ENCODE data around the gene MYRIP.

Gene MYRIP

DNA sequence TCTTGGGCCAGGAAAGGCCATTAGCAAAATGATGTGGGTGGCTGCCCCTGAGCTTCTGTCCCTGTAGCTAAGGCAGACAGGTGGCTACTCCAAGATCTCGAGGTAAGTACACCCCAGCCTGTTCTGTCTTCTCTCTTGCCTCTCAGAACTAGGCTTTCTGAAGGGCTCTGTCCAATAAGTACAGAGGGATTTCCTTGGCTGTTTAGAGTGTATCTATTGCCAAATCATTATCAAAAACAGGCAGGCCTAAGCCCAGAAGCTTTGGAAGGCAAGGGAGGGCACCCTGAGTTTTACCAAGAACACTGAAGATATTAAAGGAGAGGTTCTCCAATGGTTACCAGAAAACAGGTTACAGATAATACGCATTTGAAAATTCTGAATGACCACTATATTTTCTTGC lies 156.6 kb downstream of the MYRIP start:
- DNase-seq (ENCODE audit: low read depth, low spot score), result no peak
- no peak overlapping the region for H3K9ac ChIP-seq (ENCODE audit: insufficient read length, low read depth)
- no peaks in the 10 kb centered on the region for H3K9me3 ChIP-seq (ENCODE audit: insufficient read depth, low read length)
- TF ChIP-seq YY1 (IDR thresholded peaks at IDR 0.05; ENCODE audit: insufficient read depth, insufficient read length) (no peak), SUZ12 (IDR thresholded peaks at IDR 0.05; ENCODE audit: extremely low read depth, insufficient read depth, insufficient read length) (no peak), ZNF274 (IDR thresholded peaks at IDR 0.05; ENCODE audit: low read depth, low read length) (no peak)
- H3K4me3 ChIP-seq (ENCODE audit: insufficient read length, low read depth), result no peak overlapping the region
- H3K36me3 ChIP-seq (ENCODE audit: insufficient read depth, insufficient read length, low read length), result no peaks in the 10 kb centered on the region
- no peaks in the 10 kb centered on the region for H3K27me3 ChIP-seq (ENCODE audit: insufficient read depth, insufficient read length)
- no peaks in the 10 kb centered on the region for H3K4me1 ChIP-seq (ENCODE audit: insufficient read depth, insufficient read length)

DNA sequence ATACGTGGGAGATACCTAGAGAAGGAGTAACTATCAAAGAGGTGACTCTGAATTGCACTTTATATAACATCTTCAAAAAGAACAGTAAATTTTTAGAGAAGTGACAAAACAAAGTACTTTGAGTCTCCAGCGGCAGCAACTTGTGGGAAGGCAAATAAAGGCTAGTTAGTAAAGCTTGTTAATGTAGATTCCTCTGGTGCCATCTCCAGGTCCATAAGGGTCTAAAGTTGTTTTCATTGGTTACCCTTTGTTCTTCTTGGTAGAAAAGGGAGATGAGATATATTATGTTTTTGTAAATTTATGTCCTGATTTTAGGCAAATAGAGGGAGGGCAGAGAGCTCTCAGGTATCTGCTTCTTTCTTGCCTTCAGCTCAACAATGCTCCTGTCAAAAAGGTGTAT lies 161.6 kb downstream of the MYRIP start:
- no peak for TF ChIP-seq ZNF274 (IDR thresholded peaks at IDR 0.05; ENCODE audit: low read depth, low read length)
- no peak for TF ChIP-seq SUZ12 (IDR thresholded peaks at IDR 0.05; ENCODE audit: extremely low read depth, insufficient read depth, insufficient read length)
- TF ChIP-seq YY1 (IDR thresholded peaks at IDR 0.05; ENCODE audit: insufficient read depth, insufficient read length), result no peak
- no peak for DNase-seq (ENCODE audit: low read depth, low spot score)
- Histone ChIP-seq H3K9me3 (ENCODE audit: insufficient read depth, low read length) (no peaks in the 10 kb centered on the region), H3K9ac (ENCODE audit: insufficient read length, low read depth) (no peak overlapping the region), H3K4me3 (ENCODE audit: insufficient read length, low read depth) (no peak overlapping the region), H3K4me1 (ENCODE audit: insufficient read depth, insufficient read length) (no peaks in the 10 kb centered on the region), H3K27me3 (ENCODE audit: insufficient read depth, insufficient read length) (no peaks in the 10 kb centered on the region), H3K36me3 (ENCODE audit: insufficient read depth, insufficient read length, low read length) (no peaks in the 10 kb centered on the region)

DNA sequence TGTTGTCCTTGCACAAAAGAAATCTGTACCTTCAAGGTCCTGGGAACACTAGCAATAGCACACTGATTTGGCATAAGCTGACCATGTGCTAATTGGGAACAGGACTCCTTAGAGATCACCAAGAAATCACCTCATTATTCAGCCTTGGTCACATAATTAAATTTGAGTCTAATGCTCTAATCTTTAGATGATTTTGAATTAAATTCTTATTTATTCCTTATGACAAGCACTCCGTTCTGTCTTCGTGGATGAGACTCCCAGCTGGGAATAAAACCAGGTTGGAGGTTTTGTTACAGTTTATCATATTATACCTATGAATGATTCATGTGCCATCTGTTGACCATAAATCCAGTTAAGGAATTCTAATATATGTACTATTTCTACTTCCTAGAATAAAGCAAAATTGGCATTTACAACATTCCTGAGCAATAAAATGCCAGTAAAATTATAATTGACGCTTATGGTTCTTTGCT lies 162.2 kb downstream of the MYRIP start:
- DNase-seq (ENCODE audit: low read depth, low spot score), result no peak
- no peaks in the 10 kb centered on the region for H3K27me3 ChIP-seq (ENCODE audit: insufficient read depth, insufficient read length)
- TF ChIP-seq SUZ12 (IDR thresholded peaks at IDR 0.05; ENCODE audit: extremely low read depth, insufficient read depth, insufficient read length) (no peak), ZNF274 (IDR thresholded peaks at IDR 0.05; ENCODE audit: low read depth, low read length) (no peak), YY1 (IDR thresholded peaks at IDR 0.05; ENCODE audit: insufficient read depth, insufficient read length) (no peak)
- H3K4me1 ChIP-seq (ENCODE audit: insufficient read depth, insufficient read length), result no peaks in the 10 kb centered on the region
- no peak overlapping the region for H3K4me3 ChIP-seq (ENCODE audit: insufficient read length, low read depth)
- no peak overlapping the region for H3K9ac ChIP-seq (ENCODE audit: insufficient read length, low read depth)
- no peaks in the 10 kb centered on the region for H3K9me3 ChIP-seq (ENCODE audit: insufficient read depth, low read length)
- no peaks in the 10 kb centered on the region for H3K36me3 ChIP-seq (ENCODE audit: insufficient read depth, insufficient read length, low read length)

DNA sequence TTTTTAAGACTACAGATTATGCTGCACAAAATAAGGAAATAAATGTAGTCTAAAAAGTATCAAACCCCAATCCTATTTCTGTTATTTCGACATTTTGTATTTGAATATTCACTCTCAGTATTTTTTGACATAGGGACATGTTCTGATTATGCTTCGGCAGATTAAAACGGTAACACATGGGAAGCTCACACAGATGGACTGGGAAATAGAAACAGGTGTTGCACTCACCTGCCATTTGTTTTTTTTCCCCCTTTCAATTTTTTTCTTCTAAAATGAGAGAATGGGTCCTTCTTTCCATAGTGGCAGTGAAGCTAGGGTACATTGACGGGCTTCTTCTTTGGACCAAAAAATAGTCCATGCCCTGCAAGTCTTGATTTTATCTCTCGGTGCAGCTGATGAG lies 163.1 kb downstream of the MYRIP start:
- no peak for TF ChIP-seq SUZ12 (IDR thresholded peaks at IDR 0.05; ENCODE audit: extremely low read depth, insufficient read depth, insufficient read length)
- Histone ChIP-seq H3K36me3 (ENCODE audit: insufficient read depth, insufficient read length, low read length) (no peaks in the 10 kb centered on the region), H3K27me3 (ENCODE audit: insufficient read depth, insufficient read length) (no peaks in the 10 kb centered on the region), H3K9me3 (ENCODE audit: insufficient read depth, low read length) (no peaks in the 10 kb centered on the region), H3K9ac (ENCODE audit: insufficient read length, low read depth) (no peak overlapping the region), H3K4me1 (ENCODE audit: insufficient read depth, insufficient read length) (no peaks in the 10 kb centered on the region), H3K4me3 (ENCODE audit: insufficient read length, low read depth) (no peak overlapping the region)
- DNase-seq (ENCODE audit: low read depth, low spot score), result no peak

DNA sequence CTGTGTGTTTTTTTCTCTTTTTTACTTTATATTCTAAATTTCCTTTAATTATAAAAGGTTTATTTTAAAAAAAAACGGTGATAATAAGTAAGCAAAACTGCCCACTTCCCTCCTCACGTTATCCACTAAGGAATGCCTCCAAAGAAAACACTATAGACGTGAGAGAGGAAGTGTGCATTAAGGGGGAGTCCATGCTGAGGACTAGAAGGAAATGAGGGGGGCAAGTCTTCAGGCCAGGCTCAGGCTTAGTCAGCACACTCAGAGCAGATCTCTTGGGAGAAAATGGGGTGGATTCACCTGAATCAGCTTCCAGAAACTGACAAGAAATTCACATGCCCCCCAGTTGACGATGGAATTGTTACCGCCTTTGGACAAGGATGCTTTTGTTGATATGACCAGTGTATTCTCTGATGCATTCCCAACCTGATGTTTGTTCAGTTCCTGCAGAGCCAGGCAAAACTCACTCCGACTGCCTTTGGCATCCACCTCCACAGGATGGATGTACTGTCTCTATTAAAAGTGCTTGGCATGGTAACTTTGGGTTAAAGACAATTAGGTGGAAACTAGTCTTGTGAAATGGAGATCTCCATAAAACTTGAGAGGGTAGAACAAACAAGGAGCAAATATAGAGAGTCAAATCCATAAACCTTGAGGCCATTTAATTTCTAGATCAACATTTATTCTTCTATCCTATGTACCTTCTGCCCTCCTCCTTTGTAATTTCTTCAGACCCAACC lies 167.8 kb downstream of the MYRIP start:
- no peak overlapping the region for H3K9ac ChIP-seq (ENCODE audit: insufficient read length, low read depth)
- H3K36me3 ChIP-seq (ENCODE audit: insufficient read depth, insufficient read length, low read length), result no peaks in the 10 kb centered on the region
- no peak for DNase-seq (ENCODE audit: low read depth, low spot score)
- no peaks in the 10 kb centered on the region for H3K9me3 ChIP-seq (ENCODE audit: insufficient read depth, low read length)
- no peak overlapping the region for H3K4me3 ChIP-seq (ENCODE audit: insufficient read length, low read depth)
- TF ChIP-seq ZNF274 (IDR thresholded peaks at IDR 0.05; ENCODE audit: low read depth, low read length), result no peak
- TF ChIP-seq SUZ12 (IDR thresholded peaks at IDR 0.05; ENCODE audit: extremely low read depth, insufficient read depth, insufficient read length), result no peak
- no peak for TF ChIP-seq YY1 (IDR thresholded peaks at IDR 0.05; ENCODE audit: insufficient read depth, insufficient read length)
- no peaks in the 10 kb centered on the region for H3K4me1 ChIP-seq (ENCODE audit: insufficient read depth, insufficient read length)
- no peaks in the 10 kb centered on the region for H3K27me3 ChIP-seq (ENCODE audit: insufficient read depth, insufficient read length)

DNA sequence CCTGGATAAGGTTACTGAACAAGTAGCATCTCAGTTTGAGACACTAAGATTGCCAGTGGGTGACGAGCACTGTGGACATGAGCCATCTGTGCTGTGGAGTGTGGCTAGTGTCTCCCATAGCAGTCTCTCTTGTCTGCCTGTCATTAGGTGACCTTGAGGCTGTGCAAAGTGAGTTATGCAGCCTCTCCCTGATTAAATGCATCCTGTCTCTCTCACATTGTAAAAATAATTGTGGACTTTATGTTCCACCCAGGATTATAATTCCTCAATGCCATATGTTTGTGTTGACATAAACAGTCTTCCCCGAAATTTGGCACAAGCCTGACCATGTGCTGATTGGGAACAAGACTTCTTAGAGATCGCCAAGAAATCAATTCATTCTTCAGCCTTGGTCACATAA lies 168.9 kb downstream of the MYRIP start:
- no peak for TF ChIP-seq ZNF274 (IDR thresholded peaks at IDR 0.05; ENCODE audit: low read depth, low read length)
- no peak for TF ChIP-seq YY1 (IDR thresholded peaks at IDR 0.05; ENCODE audit: insufficient read depth, insufficient read length)
- no peak for TF ChIP-seq SUZ12 (IDR thresholded peaks at IDR 0.05; ENCODE audit: extremely low read depth, insufficient read depth, insufficient read length)
- no peaks in the 10 kb centered on the region for H3K4me1 ChIP-seq (ENCODE audit: insufficient read depth, insufficient read length)
- no peaks in the 10 kb centered on the region for H3K9me3 ChIP-seq (ENCODE audit: insufficient read depth, low read length)
- no peaks in the 10 kb centered on the region for H3K36me3 ChIP-seq (ENCODE audit: insufficient read depth, insufficient read length, low read length)
- no peak overlapping the region for H3K4me3 ChIP-seq (ENCODE audit: insufficient read length, low read depth)
- no peaks in the 10 kb centered on the region for H3K27me3 ChIP-seq (ENCODE audit: insufficient read depth, insufficient read length)
- DNase-seq (ENCODE audit: low read depth, low spot score), result no peak
- H3K9ac ChIP-seq (ENCODE audit: insufficient read length, low read depth), result no peak overlapping the region

DNA sequence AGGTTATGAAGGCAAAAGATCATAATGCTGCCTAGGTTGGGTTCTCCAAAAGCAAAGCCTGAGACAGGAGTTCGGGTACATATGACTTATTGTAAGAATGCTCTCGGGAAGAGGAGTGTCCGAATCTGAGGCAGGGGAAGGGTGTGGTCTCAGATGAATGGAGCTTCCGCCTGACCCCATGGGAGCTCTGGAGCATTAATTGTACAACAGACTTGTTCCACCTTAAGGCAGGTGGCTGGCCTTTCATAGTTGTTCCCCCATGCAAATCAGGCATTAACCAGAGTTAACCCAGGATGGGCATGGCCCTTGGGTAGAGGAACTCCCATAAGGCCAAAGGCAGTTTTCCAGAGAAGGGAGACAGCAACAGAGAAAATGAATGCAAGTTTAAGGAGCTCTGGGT lies 170.6 kb downstream of the MYRIP start:
- Histone ChIP-seq H3K4me1 (ENCODE audit: insufficient read depth, insufficient read length) (no peaks in the 10 kb centered on the region), H3K27me3 (ENCODE audit: insufficient read depth, insufficient read length) (no peaks in the 10 kb centered on the region), H3K9ac (ENCODE audit: insufficient read length, low read depth) (no peak overlapping the region), H3K36me3 (ENCODE audit: insufficient read depth, insufficient read length, low read length) (no peaks in the 10 kb centered on the region), H3K4me3 (ENCODE audit: insufficient read length, low read depth) (no peak overlapping the region), H3K9me3 (ENCODE audit: insufficient read depth, low read length) (no peaks in the 10 kb centered on the region)
- no peak for DNase-seq (ENCODE audit: low read depth, low spot score)
- TF ChIP-seq SUZ12 (IDR thresholded peaks at IDR 0.05; ENCODE audit: extremely low read depth, insufficient read depth, insufficient read length) (no peak), ZNF274 (IDR thresholded peaks at IDR 0.05; ENCODE audit: low read depth, low read length) (no peak), YY1 (IDR thresholded peaks at IDR 0.05; ENCODE audit: insufficient read depth, insufficient read length) (no peak)
